A673 (cell line): ENCODE measurements around the gene ROR1. TPM values are rescaled to one million over a fixed set of nuclear protein-coding genes. Genes with fewer than 3 reads are reported as not detected.

Experiments used
- BruUV-seq: library from RNA; stranded (reverse); fragments of 400-500 nt; replicated peaks from 2 replicates; lab custom pipeline; 2021; lab: Mats Ljungman, UMichigan
- CTCF ChIA-PET: fragments of 300-600 bp; sonication (Branson Sonifier 250); formaldehyde crosslinking; loops from one replicate; lab custom pipeline; 2022; ENCODE audit warnings: antibody characterized with exemption; lab: Charles Lee
- POLR2A ChIA-PET: fragments of 300-600 bp; sonication (Branson Sonifier 250); formaldehyde crosslinking; loops from one replicate; lab custom pipeline; 2022; ENCODE audit warnings: antibody characterized with exemption; ENCODE audit not compliant: low non-redundant PET; lab: Charles Lee
- DNase-seq: peaks from one replicate; pipeline ENCODE4 v3.0.0-alpha.2; 2015; ENCODE audit warnings: low spot score
- H3K27ac ChIP-seq: fragments of 200-600 bp; sonication (generic); 2 replicates; pipeline ENCODE4 v1.5.1; 2016; ENCODE audit warnings: mixed run types, low read depth, mild to moderate bottlenecking, mixed read lengths, antibody characterized with exemption, low read length; ENCODE audit not compliant: poor library complexity, severe bottlenecking
- H3K27me3 ChIP-seq: fragments of 200-600 bp; sonication (generic); replicated peaks from 2 replicates; pipeline ENCODE4 v1.6.1; 2017; ENCODE audit warnings: mixed run types, low read depth, mild to moderate bottlenecking, mixed read lengths, antibody characterized with exemption, low read length; ENCODE audit not compliant: insufficient read depth, poor library complexity
- H3K36me3 ChIP-seq: fragments of 200-600 bp; sonication (generic); 2 replicates; pipeline ENCODE4 v1.6.1; 2016; ENCODE audit warnings: mixed run types, mild to moderate bottlenecking, mixed read lengths, antibody characterized with exemption, low read length; ENCODE audit not compliant: insufficient read depth, poor library complexity, severe bottlenecking
- H3K4me1 ChIP-seq: fragments of 200-600 bp; sonication (generic); 2 replicates; pipeline ENCODE4 v1.6.1; 2017; ENCODE audit warnings: mixed run types, mild to moderate bottlenecking, mixed read lengths, antibody characterized with exemption, low read length; ENCODE audit not compliant: insufficient read depth, poor library complexity, severe bottlenecking
- H3K4me3 ChIP-seq: fragments of 200-600 bp; sonication (generic); 2 replicates; pipeline ENCODE4 v1.5.1; 2016; ENCODE audit warnings: low read depth, mixed run types, mild to moderate bottlenecking, mixed read lengths, low read length; ENCODE audit not compliant: poor library complexity, severe bottlenecking
- H3K9me3 ChIP-seq: fragments of 200-600 bp; sonication (generic); 2 replicates; pipeline ENCODE4 v1.6.1; 2016; ENCODE audit warnings: mixed run types, low read depth, mild to moderate bottlenecking, mixed read lengths, antibody characterized with exemption, low read length; ENCODE audit not compliant: poor library complexity, severe bottlenecking
- EZH2 ChIP-seq: fragments of 200-600 bp; sonication (generic); IDR thresholded peaks from 2 replicates; pipeline ENCODE4 v1.6.1; 2017; ENCODE audit warnings: borderline replicate concordance, low read depth, mild to moderate bottlenecking, mixed read lengths, antibody characterized with exemption, low read length; ENCODE audit not compliant: poor library complexity, severe bottlenecking
- intact Hi-C: fragments of 100-400 bp; cut with micrococcal nuclease; formaldehyde crosslinking; loops from one replicate; pipeline ENCODE4 v1.10.0; 2022; ENCODE audit not compliant: unreplicated experiment
- total RNA-seq: library from RNA; stranded (reverse); gene quantifications from 2 replicates; pipeline ENCODE4 v1.2.3, GENCODE V29; 2021
- TF ChIP-seq, protein P1 (sequence below): fragments of 300-800, 200-600 bp; sonication (generic); conservative IDR thresholded peaks from 2 replicates; pipeline ENCODE4 v1.5.1; 2017; ENCODE audit warnings: low read depth, mild to moderate bottlenecking, antibody characterized with exemption, low read length, moderate library complexity, mixed read lengths

Gene ROR1
- total RNA-seq, 1 experiment from 2014 or later: 7.4 TPM

DNA sequence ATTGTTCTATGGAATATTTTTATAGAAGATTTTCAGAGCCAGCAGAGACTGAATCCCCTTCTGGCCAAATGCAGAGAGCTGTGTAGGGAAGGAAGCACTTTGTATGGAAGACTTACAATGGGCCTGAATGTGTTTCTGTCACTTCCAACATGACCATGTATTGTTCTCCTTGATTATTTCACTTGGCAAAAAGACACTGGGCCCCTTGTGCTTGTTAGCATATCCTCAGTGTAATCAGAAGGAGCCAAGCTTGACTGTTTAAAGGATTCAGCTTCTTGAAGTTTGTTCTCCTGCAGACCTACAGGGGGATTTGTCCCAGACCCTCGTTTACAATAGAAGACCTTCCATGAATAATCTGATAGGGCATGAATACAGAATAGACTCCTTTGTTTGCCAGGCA lies 381.5 kb downstream of the ROR1 start:
- intact Hi-C loops: no loop called here
- BruUV-seq: no TSS peak
- DNase-seq: no peak
- Histone ChIP-seq H3K27me3 (no peaks in the 10 kb centered on the region), H3K27ac (no peak overlapping the region), H3K36me3 (no peaks in the 10 kb centered on the region), H3K9me3 (no peaks in the 10 kb centered on the region), H3K4me1 (no peaks in the 10 kb centered on the region), H3K4me3 (no peak overlapping the region)
- CTCF ChIA-PET: interaction anchor here (1.2 kb wide), 1 partner anchor 18 kb away, joined by 3 read pairs; no protein-coding TSS in a partner anchor
- POLR2A ChIA-PET: no interaction called here
- no peak for TF ChIP-seq EZH2
- TF ChIP-seq, protein P1, sequence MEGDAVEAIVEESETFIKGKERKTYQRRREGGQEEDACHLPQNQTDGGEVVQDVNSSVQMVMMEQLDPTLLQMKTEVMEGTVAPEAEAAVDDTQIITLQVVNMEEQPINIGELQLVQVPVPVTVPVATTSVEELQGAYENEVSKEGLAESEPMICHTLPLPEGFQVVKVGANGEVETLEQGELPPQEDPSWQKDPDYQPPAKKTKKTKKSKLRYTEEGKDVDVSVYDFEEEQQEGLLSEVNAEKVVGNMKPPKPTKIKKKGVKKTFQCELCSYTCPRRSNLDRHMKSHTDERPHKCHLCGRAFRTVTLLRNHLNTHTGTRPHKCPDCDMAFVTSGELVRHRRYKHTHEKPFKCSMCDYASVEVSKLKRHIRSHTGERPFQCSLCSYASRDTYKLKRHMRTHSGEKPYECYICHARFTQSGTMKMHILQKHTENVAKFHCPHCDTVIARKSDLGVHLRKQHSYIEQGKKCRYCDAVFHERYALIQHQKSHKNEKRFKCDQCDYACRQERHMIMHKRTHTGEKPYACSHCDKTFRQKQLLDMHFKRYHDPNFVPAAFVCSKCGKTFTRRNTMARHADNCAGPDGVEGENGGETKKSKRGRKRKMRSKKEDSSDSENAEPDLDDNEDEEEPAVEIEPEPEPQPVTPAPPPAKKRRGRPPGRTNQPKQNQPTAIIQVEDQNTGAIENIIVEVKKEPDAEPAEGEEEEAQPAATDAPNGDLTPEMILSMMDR: no peak

DNA sequence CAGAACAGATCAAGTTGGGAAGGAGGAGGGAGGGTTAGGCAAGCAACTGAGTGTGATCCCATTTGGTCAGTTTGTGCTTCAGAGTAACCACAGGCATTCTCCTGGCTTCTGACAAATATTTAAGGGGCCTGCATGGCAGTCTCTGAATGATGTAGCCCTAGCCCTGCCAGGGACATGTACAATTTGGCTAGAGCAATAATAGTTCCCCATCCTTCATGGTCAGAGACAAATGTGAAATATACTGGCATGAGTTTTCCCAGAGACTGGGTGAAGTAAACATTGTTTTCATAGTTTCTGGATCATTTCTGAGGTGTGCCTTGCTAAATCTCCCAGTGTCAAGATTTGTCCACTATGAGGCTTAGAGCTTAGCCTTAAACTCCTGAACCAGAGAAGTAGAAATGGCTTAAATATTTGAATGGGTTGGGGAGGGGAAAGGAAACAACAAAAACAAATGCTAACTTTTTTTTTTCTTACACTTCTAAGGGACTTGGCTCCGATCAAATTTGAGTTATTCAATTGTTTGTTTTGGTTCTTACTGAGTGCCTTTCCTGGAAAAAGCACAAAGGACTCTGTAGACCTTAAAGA lies 387.6 kb downstream of the ROR1 start:
- Histone ChIP-seq H3K4me3 (no peak overlapping the region), H3K27ac (no peak overlapping the region), H3K36me3 (no peaks in the 10 kb centered on the region), H3K9me3 (no peaks in the 10 kb centered on the region), H3K27me3 (no peaks in the 10 kb centered on the region), H3K4me1 (no peaks in the 10 kb centered on the region)
- intact Hi-C loops: no loop called here
- ChIA-PET POLR2A (no interaction called here), CTCF (no interaction called here)
- TF ChIP-seq EZH2: no peak
- DNase-seq: no peak
- no TSS peak for BruUV-seq

GRCh38 chr1:64162151-64162550 lies 388.3 kb downstream of the ROR1 start:
- TF ChIP-seq, protein P1: no peak
- no peak for TF ChIP-seq EZH2

GRCh38 chr1:64162804-64163203 lies 389.0 kb downstream of the ROR1 start:
- no peak overlapping the region for H3K4me3 ChIP-seq
- no peaks in the 10 kb centered on the region for H3K36me3 ChIP-seq
- H3K9me3 ChIP-seq: no peaks in the 10 kb centered on the region
- ChIA-PET CTCF (no interaction called here), POLR2A (no interaction called here)
- TF ChIP-seq EZH2: no peak
- TF ChIP-seq, protein P1: no peak
- no peak overlapping the region for H3K27ac ChIP-seq
- intact Hi-C loops: no loop called here
- DNase-seq: no peak
- H3K27me3 ChIP-seq: no peaks in the 10 kb centered on the region
- no peaks in the 10 kb centered on the region for H3K4me1 ChIP-seq
- BruUV-seq: no TSS peak

More at GRCh38 chr1:64162151-64162550, 388.3 kb downstream of the ROR1 start:
- no peaks in the 10 kb centered on the region for H3K36me3 ChIP-seq
- no peaks in the 10 kb centered on the region for H3K27me3 ChIP-seq
- no peak overlapping the region for H3K4me3 ChIP-seq
- DNase-seq: peak; percentile 22
- intact Hi-C loops: no loop called here
- POLR2A ChIA-PET: no interaction called here
- BruUV-seq: no TSS peak
- H3K27ac ChIP-seq: no peak overlapping the region
- H3K4me1 ChIP-seq: no peaks in the 10 kb centered on the region
- CTCF ChIA-PET: no interaction called here
- no peaks in the 10 kb centered on the region for H3K9me3 ChIP-seq
